Endothelial cell (in vitro differentiated cells): ENCODE measurements around the gene SLC25A41. TPM values are rescaled to one million over a fixed set of nuclear protein-coding genes. Genes with fewer than 3 reads are reported as not detected.
"Not testable (repeated sequence)": the region's sequence is repeated elsewhere in the genome, so short reads cannot be mapped to it uniquely, and the experiment has no call there.

Experiments
- DNase-seq: peaks from one replicate; pipeline ENCODE4 v3.0.0; 2021; ENCODE audit warnings: low spot score
- H3K27ac Mint-ChIP-seq: one replicate; pipeline ENCODE4 v1.8.0; 2021; ENCODE audit warnings: mixed read lengths, inconsistent platforms; ENCODE audit not compliant: unreplicated experiment
- H3K27me3 Mint-ChIP-seq: one replicate; pipeline ENCODE4 v1.8.0; 2021; ENCODE audit warnings: mild to moderate bottlenecking, moderate library complexity, mixed read lengths, inconsistent platforms; ENCODE audit not compliant: unreplicated experiment
- H3K36me3 Mint-ChIP-seq: one replicate; pipeline ENCODE4 v1.8.0; 2021; ENCODE audit warnings: mild to moderate bottlenecking, low read depth, mixed read lengths, inconsistent platforms; ENCODE audit not compliant: unreplicated experiment
- H3K4me1 Mint-ChIP-seq: one replicate; pipeline ENCODE4 v1.8.0; 2021; ENCODE audit warnings: mild to moderate bottlenecking, mixed read lengths, inconsistent platforms; ENCODE audit not compliant: unreplicated experiment
- H3K4me3 Mint-ChIP-seq: one replicate; pipeline ENCODE4 v1.8.0; 2021; ENCODE audit warnings: mild to moderate bottlenecking, mixed read lengths, inconsistent platforms; ENCODE audit not compliant: unreplicated experiment
- H3K9me3 Mint-ChIP-seq: one replicate; pipeline ENCODE4 v1.8.0; 2021; ENCODE audit warnings: mixed read lengths, inconsistent platforms; ENCODE audit not compliant: unreplicated experiment
- CTCF ChIP-seq: fragments of 200-600 bp; sonication (generic); IDR thresholded peaks from one replicate; pipeline ENCODE4 v1.5.0; 2021; ENCODE audit warnings: antibody characterized with exemption; ENCODE audit not compliant: unreplicated experiment
- total RNA-seq: library from RNA; stranded (reverse); fragmentation: NEBNext Ultra II Directional; extraction: Animal tissue kit (Norgen Biotek cat#: 25700); gene quantifications from one replicate; pipeline ENCODE4 v1.2.1, GENCODE V29; 2021; ENCODE audit not compliant: unreplicated experiment

SLC25A41 gene
- total RNA-seq, 1 donor from 2014 or later, result 0.23 TPM

GRCh38 chr19:6402837-6403608 lies 30.5 kb downstream of the SLC25A41 start:
- no peak for TF ChIP-seq CTCF
- Mint-ChIP-seq H3K36me3 (no peaks in the 10 kb centered on the region), H3K9me3 (no peaks in the 10 kb centered on the region), H3K4me3 (no peak overlapping the region), H3K27me3 (peaks cover 4% of the 10 kb centered on the region), H3K27ac (no peak overlapping the region), H3K4me1 (no peaks in the 10 kb centered on the region)
- no peak for DNase-seq

- Mint-ChIP-seq H3K27ac (no peak overlapping the region), H3K27me3 (peaks cover 4% of the 10 kb centered on the region), H3K4me1 (no peaks in the 10 kb centered on the region), H3K36me3 (no peaks in the 10 kb centered on the region), H3K9me3 (no peaks in the 10 kb centered on the region), H3K4me3 (no peak overlapping the region)
- no peak for DNase-seq
- no peak for TF ChIP-seq CTCF
Measured at GRCh38 chr19:6402058-6402457, 31.5 kb downstream of the SLC25A41 start.

GRCh38 chr19:6400062-6400944 lies 33.3 kb downstream of the SLC25A41 start:
- H3K4me3 Mint-ChIP-seq, H3K27ac Mint-ChIP-seq, H3K27me3 Mint-ChIP-seq, H3K36me3 Mint-ChIP-seq, H3K4me1 Mint-ChIP-seq, H3K9me3 Mint-ChIP-seq, DNase-seq: not testable (repeated sequence)

- no peaks in the 10 kb centered on the region for H3K9me3 Mint-ChIP-seq
- peaks cover 19% of the 10 kb centered on the region for H3K27me3 Mint-ChIP-seq
- no peak for TF ChIP-seq CTCF
- peaks cover 23% of the 10 kb centered on the region for H3K4me1 Mint-ChIP-seq
- H3K36me3 Mint-ChIP-seq, result peaks cover 12% of the 10 kb centered on the region
- H3K27ac Mint-ChIP-seq, result no peak overlapping the region
- H3K4me3 Mint-ChIP-seq, result no peak overlapping the region
- no peak for DNase-seq
Measured at GRCh38 chr19:6396305-6396704, 37.3 kb downstream of the SLC25A41 start.

GRCh38 chr19:6394831-6395230 lies 38.7 kb downstream of the SLC25A41 start:
- no peak for DNase-seq

More at GRCh38 chr19:6394831-6395230, 38.7 kb downstream of the SLC25A41 start:
- peaks cover 17% of the 10 kb centered on the region for H3K36me3 Mint-ChIP-seq
- peak overlapping the region; percentile 81 for H3K4me3 Mint-ChIP-seq
- no peaks in the 10 kb centered on the region for H3K9me3 Mint-ChIP-seq
- peaks cover 19% of the 10 kb centered on the region for H3K27me3 Mint-ChIP-seq
- TF ChIP-seq CTCF, result no peak
- peaks cover 26% of the 10 kb centered on the region for H3K4me1 Mint-ChIP-seq
- H3K27ac Mint-ChIP-seq, result peak overlapping the region; percentile 74
